ENCODE results near the gene STIL.

DNA sequence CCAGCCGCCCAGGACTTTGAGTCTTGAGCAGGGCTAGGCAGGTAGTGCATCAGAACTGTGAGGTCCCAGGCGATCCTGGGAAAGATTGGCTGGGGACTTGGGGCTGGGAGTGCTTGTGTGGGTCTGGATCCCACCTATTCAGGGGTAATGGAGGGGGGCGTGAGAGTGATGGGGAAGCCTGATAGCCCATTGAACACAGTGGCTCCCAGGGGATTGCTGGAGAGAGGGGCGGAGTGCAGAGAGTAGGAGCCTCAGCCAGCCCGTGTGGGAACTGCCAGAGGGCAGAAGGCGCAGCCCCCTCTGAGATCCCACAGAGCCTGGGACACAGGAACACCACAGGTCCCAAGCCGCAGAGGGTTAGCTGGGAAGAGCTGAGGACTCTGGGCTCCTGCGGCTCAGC, 104.9 kb downstream of the STIL start:
- TF ChIP-seq GATA3 (IDR thresholded peaks at IDR 0.05; ENCODE audit: low read depth, low read length), result no peak
- no peak for TF ChIP-seq GATA2 (IDR thresholded peaks at IDR 0.05; ENCODE audit: low read depth, low read length)
